Measurements from ENCODE around the gene ZFP36.
A peak's percentile ranks its signal among the peaks of the same experiment; 100 is the strongest.

The ZFP36 gene

GRCh38 chr19:39384839-39385568, 21.6 kb upstream of the ZFP36 start:
- DNase-seq (ENCODE audit: low read depth): no peak

- no peak for DNase-seq (ENCODE audit: low read depth)
Measured at GRCh38 chr19:39385629-39386411, 20.8 kb upstream of the ZFP36 start.

GRCh38 chr19:39386557-39386956, 20.1 kb upstream of the ZFP36 start:
- no peak for DNase-seq (ENCODE audit: low read depth)

GRCh38 chr19:39388657-39389056, 18.0 kb upstream of the ZFP36 start:
- no peak for DNase-seq (ENCODE audit: low read depth)

- no peak for DNase-seq (ENCODE audit: low read depth)
Measured at GRCh38 chr19:39389631-39390414, 16.8 kb upstream of the ZFP36 start.

- DNase-seq (ENCODE audit: low read depth): peak; percentile 80
Measured at GRCh38 chr19:39390451-39390750, 16.2 kb upstream of the ZFP36 start.

GRCh38 chr19:39390751-39391437, 15.8 kb upstream of the ZFP36 start, which contains the start of the genes MED29 and PAF1:
Gene MED29, plus strand, starts transcription at chr19:39391378. Its CDS starts 45 bp downstream, at chr19:39391423.
Gene PAF1, minus strand, starts transcription at chr19:39391106. Its CDS starts 242 bp downstream, at chr19:39390864.
- peak; percentile 98 for DNase-seq (ENCODE audit: low read depth)

- peak; percentile 81 for DNase-seq (ENCODE audit: low read depth)
Measured at GRCh38 chr19:39397360-39398296, 9.0 kb upstream of the ZFP36 start.

GRCh38 chr19:39398297-39398864, 8.3 kb upstream of the ZFP36 start:
- no peak for DNase-seq (ENCODE audit: low read depth)

- no peak for DNase-seq (ENCODE audit: low read depth)
Measured at GRCh38 chr19:39399668-39400050, 7.0 kb upstream of the ZFP36 start.

- no peak for DNase-seq (ENCODE audit: low read depth)
Measured at GRCh38 chr19:39400061-39400460, 6.6 kb upstream of the ZFP36 start.

GRCh38 chr19:39401070-39401548, 5.5 kb upstream of the ZFP36 start:
- no peak for DNase-seq (ENCODE audit: low read depth)

GRCh38 chr19:39401549-39402345, 4.9 kb upstream of the ZFP36 start:
- peak; percentile 96 for DNase-seq (ENCODE audit: low read depth)

- peak; percentile 85 for DNase-seq (ENCODE audit: low read depth)
Measured at GRCh38 chr19:39402346-39403300, 4.0 kb upstream of the ZFP36 start.

- DNase-seq (ENCODE audit: low read depth): peak; percentile 100
Measured at GRCh38 chr19:39403331-39404312, 3.0 kb upstream of the ZFP36 start.

GRCh38 chr19:39405261-39405957, 1.2 kb upstream of the ZFP36 start:
- DNase-seq (ENCODE audit: low read depth): no peak

Measured in T-helper 22 cell (primary cell).